GM12878 (cell line): ENCODE results near the gene SPHK1. TPM values are rescaled to one million over a fixed set of nuclear protein-coding genes. Genes with fewer than 3 reads are reported as not detected.

Experiments
- ATAC-seq: fragments of 200-7000 bp; cut with Tn5 transposase; 3 replicates; pipeline ENCODE4 v1.9.1; 2020; ENCODE audit warnings: mild to moderate bottlenecking, moderate library complexity
- BruUV-seq: library from RNA; stranded (reverse); fragments of 400-500 nt; replicated peaks from 2 replicates; lab custom pipeline; 2021; lab: Mats Ljungman, UMichigan
- CTCF ChIA-PET: fragments of 300-600 bp; sonication (Branson Sonifier 250); formaldehyde crosslinking; extraction: SDS; loops from one replicate; lab custom pipeline; 2021; ENCODE audit warnings: inconsistent platforms; lab: Yijun Ruan, JAX
- POLR2A ChIA-PET: fragments of 350-600 bp; formaldehyde crosslinking; extraction: SDS; loops from one replicate; lab custom pipeline; 2021; ENCODE audit warnings: inconsistent platforms; lab: Charles Lee
- RAD21 ChIA-PET: fragments of 300-600 bp; sonication (Branson Sonifier 250); formaldehyde crosslinking; loops from one replicate; lab custom pipeline; 2023; ENCODE audit warnings: antibody characterized with exemption; ENCODE audit not compliant: unreplicated experiment; lab: Charles Lee
- SMC1A ChIA-PET: fragments of 300-600 bp; sonication (Branson Sonifier 250); formaldehyde crosslinking; loops from one replicate; lab custom pipeline; 2023; ENCODE audit not compliant: unreplicated experiment, uncharacterized antibody; lab: Charles Lee
- DNase-seq: peaks from one replicate; pipeline ENCODE4 v3.0.0-alpha.2; 2011; ENCODE audit warnings: low read depth, low spot score
- FAIRE-seq: peaks from 3 replicates; lab custom pipeline; 2011; peaks lifted over from hg19 to GRCh38; lab: Jason Lieb, UNC
- H2AFZ ChIP-seq: 2 replicates; pipeline ENCODE4 v1.6.0; 2011; ENCODE audit warnings: low read depth, low read length, control low read depth; ENCODE audit not compliant: control insufficient read depth
- H3K27ac ChIP-seq: 2 replicates; pipeline ENCODE4 v1.5.1; 2011; ENCODE audit warnings: control low read depth; ENCODE audit not compliant: control insufficient read depth, insufficient read depth
- H3K27me3 ChIP-seq, 2 experiments: replicated peaks in 1 of 2; 2 replicates each; pipeline versions ENCODE4 v1.6.0 to v1.6.1; 2011; ENCODE audit warnings: low read length in 1 of 2; ENCODE audit not compliant: control insufficient read depth in 2 of 2, insufficient read depth in 2 of 2
- H3K36me3 ChIP-seq, 2 experiments: 2 replicates each; pipeline ENCODE4 v1.5.1; 2011; ENCODE audit warnings: low read length in 1 of 2; ENCODE audit not compliant: control insufficient read depth in 2 of 2, insufficient read depth in 2 of 2
- H3K4me1 ChIP-seq: 2 replicates; pipeline ENCODE4 v1.6.1; 2011; ENCODE audit warnings: mild to moderate bottlenecking, low read length, moderate library complexity, mixed read lengths; ENCODE audit not compliant: control insufficient read depth, insufficient read depth
- H3K4me2 ChIP-seq: 2 replicates; pipeline ENCODE4 v1.6.0; 2011; ENCODE audit warnings: control low read depth; ENCODE audit not compliant: control insufficient read depth, insufficient read depth
- H3K4me3 ChIP-seq: fragments of 200-600 bp; sonication (generic); 2 replicates; pipeline ENCODE4 v1.5.1; 2016
- H3K79me2 ChIP-seq: 2 replicates; pipeline ENCODE4 v1.6.0; 2011; ENCODE audit warnings: low read length; ENCODE audit not compliant: control insufficient read depth, insufficient read depth
- H3K9ac ChIP-seq: 2 replicates; pipeline ENCODE4 v1.8.0; 2011; ENCODE audit warnings: low read length, control low read depth, mixed read lengths; ENCODE audit not compliant: control insufficient read depth, insufficient read depth
- H3K9me3 ChIP-seq: replicated peaks from 3 replicates; pipeline ENCODE4 v1.5.1; 2011; ENCODE audit warnings: mild to moderate bottlenecking, low read length; ENCODE audit not compliant: control insufficient read depth, insufficient read depth
- H4K20me1 ChIP-seq: 2 replicates; pipeline ENCODE4 v1.6.0; 2011; ENCODE audit not compliant: control insufficient read depth, insufficient read depth
- ATF3 ChIP-seq: IDR thresholded peaks from 2 replicates; pipeline ENCODE4 v1.6.1; 2011; ENCODE audit warnings: low read depth, mild to moderate bottlenecking, low read length, moderate library complexity, borderline replicate concordance; ENCODE audit errors: extremely low read depth
- BCL11A ChIP-seq: IDR thresholded peaks from 2 replicates; pipeline ENCODE4 v1.6.1; 2011; ENCODE audit warnings: low read depth, low read length
- CBFB ChIP-seq: IDR thresholded peaks from 2 replicates; pipeline ENCODE4 v1.6.1; 2016; ENCODE audit warnings: antibody characterized with exemption, low read depth
- CBX5 ChIP-seq: sonication (generic); IDR thresholded peaks from 2 replicates; pipeline ENCODE4 v1.6.1; 2016; ENCODE audit warnings: low read depth, moderate library complexity, mild to moderate bottlenecking, inconsistent platforms
- CHD2 ChIP-seq: IDR thresholded peaks from 2 replicates; pipeline ENCODE4 v1.6.1; 2011; ENCODE audit warnings: low read depth, low read length, improper control_type of control experiment, borderline replicate concordance
- CHD4 ChIP-seq: fragments of 200-600 bp; sonication (generic); IDR thresholded peaks from 2 replicates; pipeline ENCODE4 v1.6.1; 2016; ENCODE audit warnings: mild to moderate bottlenecking
- IKZF1 ChIP-seq: fragments of 450-650 bp; conservative IDR thresholded peaks from 2 replicates; pipeline ENCODE4 v1.6.1; 2017; ENCODE audit warnings: antibody characterized with exemption, mild to moderate bottlenecking
- JUNB ChIP-seq: IDR thresholded peaks from 2 replicates; pipeline ENCODE4 v1.6.1; 2016; ENCODE audit warnings: antibody characterized with exemption, mild to moderate bottlenecking
- MTA3 ChIP-seq: IDR thresholded peaks from 2 replicates; pipeline ENCODE4 v1.6.1; 2012; ENCODE audit warnings: low read length, inconsistent platforms, borderline replicate concordance
- MYB ChIP-seq: fragments of 150-350 bp; IDR thresholded peaks from 2 replicates; pipeline ENCODE4 v1.6.1; 2014; ENCODE audit warnings: mild to moderate bottlenecking, low read depth, low read length, borderline replicate concordance
- NBN ChIP-seq: fragments of 450-650 bp; IDR thresholded peaks from 2 replicates; pipeline ENCODE4 v1.6.1; 2016
- NR2C1 ChIP-seq: fragments of 450-650 bp; IDR thresholded peaks from 2 replicates; pipeline ENCODE4 v1.6.1; 2017; ENCODE audit warnings: antibody characterized with exemption, mild to moderate bottlenecking, moderate library complexity
- STAT1 ChIP-seq: fragments of 450-650 bp; conservative IDR thresholded peaks from 2 replicates; pipeline ENCODE4 v1.6.1; 2014; ENCODE audit warnings: antibody characterized with exemption, mild to moderate bottlenecking
- YBX1 ChIP-seq: fragments of 450-650 bp; IDR thresholded peaks from 2 replicates; pipeline ENCODE4 v1.6.1; 2016; ENCODE audit warnings: antibody characterized with exemption
- YY1 ChIP-seq: IDR thresholded peaks from 2 replicates; pipeline ENCODE4 v1.6.1; 2011; ENCODE audit warnings: low read depth, mild to moderate bottlenecking, low read length
- ZBED1 ChIP-seq: IDR thresholded peaks from 2 replicates; pipeline ENCODE4 v1.6.1; 2016; ENCODE audit warnings: borderline replicate concordance
- ZNF592 ChIP-seq: fragments of 450-650 bp; IDR thresholded peaks from 2 replicates; pipeline ENCODE4 v1.6.1; 2017; ENCODE audit warnings: mild to moderate bottlenecking, moderate library complexity
- WGBS: methylation state at CpG from one replicate; pipeline ENCODE4 v1.1.6; 2016; ENCODE audit warnings: low lambda C conversion rate; ENCODE audit not compliant: insufficient replicate concordance, insufficient coverage; ENCODE audit errors: missing lambda C conversion rate; 5-methylcytosine and 5-hydroxymethylcytosine counted together
- in situ Hi-C: fragments of 300-500 bp; cut with MboI; formaldehyde crosslinking; loops from 9 replicates; pipeline ENCODE4 v1.14.3; 2018; ENCODE audit warnings: mixed read lengths
- intact Hi-C: fragments of 100-400 bp; cut with micrococcal nuclease; formaldehyde crosslinking; loops from one replicate; pipeline ENCODE4 v1.14.2; 2022; ENCODE audit not compliant: unreplicated experiment
- polyA plus RNA-seq, 11 experiments: library from polyadenylated mRNA; depleted of rRNA in 4 of 11; unstranded in 6 of 11; stranded (reverse) in 5 of 11; fragments of >200 nt; fragmentation: Nextera tagmentation in 4 of 11; fragmentation: Illumina TruSeq in 1 of 11; extraction: Ambion mirVana in 4 of 11; extraction: Trizol in 1 of 11; gene quantifications; 1 replicate in 1 of 11; 2 replicates in 10 of 11; pipeline versions ENCODE4 v1.2.1 to v1.2.3, GENCODE V29; 2011 to 2016; ENCODE audit warnings: inconsistent platforms in 2 of 11, missing spikeins in 2 of 11, low read depth in 1 of 11
- total RNA-seq, 4 experiments: library from RNA; depleted of rRNA in 3 of 4; stranded (reverse); fragments of >200 nt in 3 of 4; fragmentation: Illumina TruSeq in 1 of 4; extraction: Trizol in 1 of 4; gene quantifications; 2 replicates each; pipeline versions ENCODE4 v1.2.1 to v1.2.3, GENCODE V29; 2013 to 2021
- TF ChIP-seq, protein P1 (sequence below): fragments of 450-650 bp; IDR thresholded peaks from 2 replicates; pipeline ENCODE4 v1.6.1; 2017; ENCODE audit warnings: low read depth, mild to moderate bottlenecking, moderate library complexity

The SPHK1 gene
- total and polyA plus RNA-seq, 10 of the 15 experiments (the other 5 are each of a cell fraction or from before 2014, with no cell fraction given): 0.09 to 1.1 (median 0.36) TPM; not detected in 2

- H4K20me1 ChIP-seq: no peaks in the 10 kb centered on the region
- peak within 1 kb of the TSS; percentile 93 for H2AFZ ChIP-seq
- 0 out of 4 replicates have a peak, but pooled peaks cover 0 to under 1% of the 10 kb centered on the region in 2 experiments for H3K36me3 ChIP-seq
- peak within 1 kb of the TSS; percentile 92 for H3K4me2 ChIP-seq
- peaks cover 7% of the 10 kb centered on the region for H3K79me2 ChIP-seq
- ChIA-PET SMC1A (interaction anchor here (0.6 to 1.8 kb wide), 6 partner anchors 11 to 203 kb away, joined by 3 to 5 read pairs (median 4); no protein-coding TSS in a partner anchor), CTCF (interaction anchor here (0.7 to 3.4 kb wide), 10 partner anchors 9 to 156 kb away, joined by 3 to 23 read pairs (median 4); partner anchors contain the start of gene SPHK1), POLR2A (interaction anchor here (0.6 to 1.9 kb wide), 8 partner anchors 16 to 374 kb away, joined by 3 to 9 read pairs (median 4); partner anchors contain the start of genes SPHK1 and SRP68), RAD21 (interaction anchor here (0.5 to 1.7 kb wide), 6 partner anchors 31 to 90 kb away, joined by 3 to 8 read pairs (median 4); partner anchors contain the start of gene SPHK1)
- no peaks in the 10 kb centered on the region for H3K9me3 ChIP-seq
- H3K27ac ChIP-seq: peak within 1 kb of the TSS; percentile 91
- H3K4me1 ChIP-seq: peaks cover 13% of the 10 kb centered on the region
- H3K4me3 ChIP-seq: peak within 1 kb of the TSS; percentile 66
- H3K9ac ChIP-seq: peak within 1 kb of the TSS; percentile 79
- FAIRE-seq (peak; percentile 95), ATAC-seq (peak; percentile 98), DNase-seq (peak; percentile 72)
- H3K27me3 ChIP-seq: no peaks in the 10 kb centered on the region
- BruUV-seq: no TSS peak
- intact Hi-C loops (loop anchor here (2.0 kb wide), 1 partner anchor 31 kb away; the partner anchor contains the start of gene SPHK1), in situ Hi-C loops (no loop called here)
- 1% methylated on average over 72 of the region's 75 CpGs for WGBS
- peak; percentile 99 for TF ChIP-seq STAT1
- TF ChIP-seq CHD4: no peak
- TF ChIP-seq BCL11A: no peak
- no peak for TF ChIP-seq MTA3
- TF ChIP-seq YBX1: no peak
- TF ChIP-seq NR2C1: peak; percentile 94
- TF ChIP-seq MYB: no peak
- TF ChIP-seq, protein P1, sequence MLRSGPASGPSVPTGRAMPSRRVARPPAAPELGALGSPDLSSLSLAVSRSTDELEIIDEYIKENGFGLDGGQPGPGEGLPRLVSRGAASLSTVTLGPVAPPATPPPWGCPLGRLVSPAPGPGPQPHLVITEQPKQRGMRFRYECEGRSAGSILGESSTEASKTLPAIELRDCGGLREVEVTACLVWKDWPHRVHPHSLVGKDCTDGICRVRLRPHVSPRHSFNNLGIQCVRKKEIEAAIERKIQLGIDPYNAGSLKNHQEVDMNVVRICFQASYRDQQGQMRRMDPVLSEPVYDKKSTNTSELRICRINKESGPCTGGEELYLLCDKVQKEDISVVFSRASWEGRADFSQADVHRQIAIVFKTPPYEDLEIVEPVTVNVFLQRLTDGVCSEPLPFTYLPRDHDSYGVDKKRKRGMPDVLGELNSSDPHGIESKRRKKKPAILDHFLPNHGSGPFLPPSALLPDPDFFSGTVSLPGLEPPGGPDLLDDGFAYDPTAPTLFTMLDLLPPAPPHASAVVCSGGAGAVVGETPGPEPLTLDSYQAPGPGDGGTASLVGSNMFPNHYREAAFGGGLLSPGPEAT: peak; percentile 96
- no peak for TF ChIP-seq ZNF592
- TF ChIP-seq JUNB: no peak
- peak; percentile 96 for TF ChIP-seq NBN
- no peak for TF ChIP-seq CBX5
- peak; percentile 53; the same call in 1 of the 2 replicates for TF ChIP-seq CHD2
- TF ChIP-seq ATF3: no peak
- TF ChIP-seq ZBED1: no peak
- peak; percentile 99 for TF ChIP-seq IKZF1
- peak; percentile 46; the same call in 1 of the 2 replicates for TF ChIP-seq CBFB
- TF ChIP-seq YY1: peak; percentile 100
Measured at GRCh38 chr17:76353599-76354316, 30.7 kb upstream of the SPHK1 start, which contains the start of gene PRPSAP1. PRPSAP1 (minus strand) TSS chr17:76353916; CDS start chr17:76353703, 213 bp downstream.
